Stimulated activated CD8-positive, alpha-beta memory T cell treated with anti-CD3 and anti-CD28 coated beads, Interleukin-12 subunit alpha, Interleukin-12 subunit beta, amount 100 ng/mL, for 24 hours (primary cell): ENCODE measurements around the gene ANKRD40.

Experiments used
- DNase-seq: peaks from one replicate; pipeline ENCODE4 v3.0.0-alpha.2; 2020; ENCODE audit errors: extremely low read depth

ANKRD40 gene

DNA sequence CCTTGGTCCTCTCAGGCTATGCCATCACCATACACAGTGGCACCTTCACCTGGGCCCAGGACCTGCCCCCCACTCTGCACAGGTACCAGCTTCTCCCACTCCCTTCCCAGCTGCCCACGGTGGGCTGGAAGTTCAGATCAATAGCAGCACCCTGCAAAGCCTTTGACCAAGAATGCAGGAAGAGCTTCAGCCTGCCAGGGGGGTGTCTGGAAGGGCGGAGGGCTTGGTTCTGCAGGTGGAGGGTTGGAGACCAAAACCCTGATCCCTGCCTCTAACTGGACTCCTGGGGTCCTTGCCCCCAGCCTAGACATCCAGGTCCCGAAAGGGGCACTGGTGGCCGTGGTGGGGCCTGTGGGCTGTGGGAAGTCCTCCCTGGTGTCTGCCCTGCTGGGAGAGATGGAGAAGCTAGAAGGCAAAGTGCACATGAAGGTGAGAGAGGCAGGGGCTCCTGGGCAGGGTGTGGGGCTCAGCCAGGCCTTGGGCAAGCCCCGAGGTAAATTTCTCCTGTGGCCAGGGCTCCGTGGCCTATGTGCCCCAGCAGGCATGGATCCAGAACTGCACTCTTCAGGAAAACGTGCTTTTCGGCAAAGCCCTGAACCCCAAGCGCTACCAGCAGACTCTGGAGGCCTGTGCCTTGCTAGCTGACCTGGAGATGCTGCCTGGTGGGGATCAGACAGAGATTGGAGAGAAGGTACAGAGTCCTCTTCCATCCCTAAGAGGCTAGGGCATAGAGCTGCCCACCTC is 38.7 kb downstream of the ANKRD40 start:
- DNase-seq, result no peak

DNA sequence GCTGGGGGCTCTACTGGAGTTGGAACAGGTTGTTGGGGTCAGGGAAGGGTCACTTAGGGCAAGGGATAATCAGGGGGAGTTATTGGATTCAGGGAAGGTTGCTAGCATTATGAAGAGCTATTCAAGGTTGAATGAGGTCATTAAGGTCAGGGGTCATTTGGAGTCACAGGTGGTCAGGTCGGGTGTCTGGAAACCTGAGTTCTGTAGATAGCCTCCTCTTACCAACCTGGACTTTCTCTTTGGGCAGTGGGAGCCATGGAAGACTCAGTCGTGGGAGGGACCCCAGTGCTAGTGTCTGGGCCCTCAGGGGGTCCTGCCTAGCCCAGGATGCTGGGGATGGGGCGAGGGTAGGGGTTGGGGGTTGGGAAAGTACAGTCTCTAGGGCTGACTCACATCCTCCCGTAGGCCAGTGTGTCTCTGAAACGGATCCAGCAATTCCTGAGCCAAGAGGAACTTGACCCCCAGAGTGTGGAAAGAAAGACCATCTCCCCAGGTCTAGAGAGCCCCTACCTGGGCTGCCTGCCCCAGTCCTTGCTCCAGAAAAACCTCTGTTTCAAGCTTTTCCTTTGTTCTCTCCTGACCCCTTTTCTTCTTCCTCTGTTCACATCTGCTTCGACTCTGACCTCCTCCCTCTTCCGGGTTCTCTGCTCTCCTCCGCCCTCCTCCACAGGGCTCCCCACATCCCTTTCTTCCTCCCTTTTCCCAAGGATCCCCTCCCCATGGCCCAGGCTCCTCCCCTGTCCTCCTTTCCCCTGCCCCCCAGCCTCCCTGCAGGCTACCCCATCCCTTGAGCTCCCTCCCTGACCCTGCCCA is 39.5 kb downstream of the ANKRD40 start:
- no peak for DNase-seq

DNA sequence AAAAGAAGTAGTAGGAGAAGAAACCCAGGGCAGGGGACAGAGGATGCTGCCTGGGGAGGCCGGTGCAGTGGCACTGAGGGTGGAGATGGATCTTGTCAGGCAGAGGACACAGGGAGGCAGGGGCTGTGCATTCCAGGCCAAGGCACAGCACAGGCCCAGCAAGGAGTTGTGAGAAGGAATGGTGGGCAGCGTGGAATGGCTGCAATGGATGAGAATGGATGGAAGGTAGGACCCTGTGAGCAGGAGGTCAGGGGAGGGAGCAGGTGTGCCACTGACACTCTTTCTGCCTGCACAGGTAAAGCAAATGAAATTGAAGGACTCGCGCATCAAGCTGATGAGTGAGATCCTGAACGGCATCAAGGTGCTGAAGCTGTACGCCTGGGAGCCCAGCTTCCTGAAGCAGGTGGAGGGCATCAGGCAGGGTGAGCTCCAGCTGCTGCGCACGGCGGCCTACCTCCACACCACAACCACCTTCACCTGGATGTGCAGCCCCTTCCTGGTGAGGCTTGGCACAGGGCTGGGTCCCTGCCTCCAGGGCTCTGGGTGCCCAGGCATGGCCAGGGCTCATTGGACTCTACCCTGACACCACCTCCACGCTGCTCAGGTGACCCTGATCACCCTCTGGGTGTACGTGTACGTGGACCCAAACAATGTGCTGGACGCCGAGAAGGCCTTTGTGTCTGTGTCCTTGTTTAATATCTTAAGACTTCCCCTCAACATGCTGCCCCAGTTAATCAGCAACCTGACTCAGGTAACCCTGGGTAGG is 40.3 kb downstream of the ANKRD40 start:
- DNase-seq, result no peak

DNA sequence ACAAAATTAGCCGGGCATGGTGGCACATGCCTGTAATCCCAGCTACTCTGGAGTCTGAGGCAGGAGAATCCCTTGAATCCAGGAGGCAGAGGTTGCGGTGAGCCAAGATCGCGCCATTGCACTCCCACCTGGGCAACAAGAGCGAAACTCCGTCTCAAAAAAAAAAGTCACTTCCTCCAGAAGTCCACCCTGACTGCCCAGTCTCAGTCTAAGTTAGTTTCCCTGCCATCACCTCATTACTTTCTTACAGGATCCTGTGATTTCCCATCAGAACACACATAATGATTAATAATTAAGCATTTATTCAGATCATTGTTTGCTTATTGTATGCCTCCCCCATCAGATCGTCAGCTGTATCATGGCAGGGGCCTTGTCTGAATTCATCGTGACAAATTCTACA is 41.4 kb downstream of the ANKRD40 start:
- no peak for DNase-seq

DNA sequence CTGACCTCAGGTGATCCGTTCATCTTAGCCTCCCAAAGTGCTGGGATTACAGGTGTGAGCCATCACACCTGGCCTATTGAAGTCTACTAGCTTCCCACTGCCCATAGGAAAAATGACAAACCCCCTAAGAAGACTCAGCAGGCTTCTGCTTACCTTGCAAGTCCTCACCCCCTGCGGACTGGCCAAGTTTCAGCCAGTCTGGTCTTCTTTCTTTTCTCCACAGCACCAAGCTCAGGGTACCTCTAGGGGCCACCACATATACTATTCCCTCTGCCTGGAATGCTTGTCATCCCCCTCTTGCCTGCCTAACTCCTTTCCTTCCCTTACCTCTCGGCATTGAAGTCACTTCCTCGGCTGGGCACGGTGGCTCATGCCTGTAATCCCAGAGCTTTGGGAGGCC is 41.9 kb downstream of the ANKRD40 start:
- DNase-seq, result no peak

DNA sequence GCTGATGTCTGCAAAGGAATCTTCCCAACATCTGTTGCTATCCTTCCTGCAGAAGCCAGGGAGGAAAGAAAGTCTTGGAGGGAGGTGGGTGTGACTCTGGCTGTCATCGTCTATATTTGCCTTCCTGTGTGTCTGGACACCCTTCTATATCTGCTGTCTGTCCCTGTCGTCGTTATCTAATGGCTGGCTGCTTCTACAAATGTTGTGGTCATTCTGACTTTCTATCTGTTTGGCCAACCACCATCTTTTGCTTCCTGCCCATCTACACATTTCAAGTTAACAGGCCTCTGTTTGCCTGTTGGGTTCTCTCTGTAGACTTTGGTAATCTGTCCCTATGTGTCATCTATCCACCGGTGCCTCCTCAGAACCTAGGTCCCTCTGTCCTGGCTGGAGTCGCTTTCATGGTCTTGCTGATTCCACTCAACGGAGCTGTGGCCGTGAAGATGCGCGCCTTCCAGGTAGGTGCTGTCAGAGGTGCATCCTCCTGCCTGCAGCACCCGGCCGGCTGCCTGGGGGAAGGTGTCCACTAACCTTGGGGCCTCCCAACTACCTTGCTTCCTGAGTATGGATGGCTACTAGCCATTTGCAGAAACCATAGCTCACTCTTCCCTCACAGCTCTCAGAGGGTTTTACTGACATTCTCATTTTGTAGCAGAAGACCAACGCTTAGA is 42.8 kb downstream of the ANKRD40 start:
- DNase-seq, result no peak

DNA sequence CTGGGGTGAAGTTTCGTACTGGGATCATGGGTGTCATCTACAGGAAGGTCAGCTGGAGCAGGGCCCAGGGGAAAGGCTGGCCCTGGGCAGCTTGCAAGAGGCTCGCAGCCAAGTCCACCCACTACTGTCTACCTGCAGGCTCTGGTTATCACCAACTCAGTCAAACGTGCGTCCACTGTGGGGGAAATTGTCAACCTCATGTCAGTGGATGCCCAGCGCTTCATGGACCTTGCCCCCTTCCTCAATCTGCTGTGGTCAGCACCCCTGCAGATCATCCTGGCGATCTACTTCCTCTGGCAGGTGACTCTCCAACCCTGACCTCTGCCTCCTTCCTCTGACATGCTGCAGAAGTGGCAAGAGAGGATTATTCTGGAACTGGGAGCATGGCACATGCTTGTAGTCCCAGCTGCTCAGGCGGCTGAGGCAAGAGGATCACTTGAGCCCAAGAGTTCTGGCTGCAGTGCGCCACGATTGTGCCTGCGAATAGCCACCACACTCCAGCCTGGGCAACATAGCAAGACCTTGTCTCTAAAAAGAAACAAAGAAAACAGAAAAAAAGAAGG is 43.8 kb downstream of the ANKRD40 start:
- DNase-seq, result no peak

DNA sequence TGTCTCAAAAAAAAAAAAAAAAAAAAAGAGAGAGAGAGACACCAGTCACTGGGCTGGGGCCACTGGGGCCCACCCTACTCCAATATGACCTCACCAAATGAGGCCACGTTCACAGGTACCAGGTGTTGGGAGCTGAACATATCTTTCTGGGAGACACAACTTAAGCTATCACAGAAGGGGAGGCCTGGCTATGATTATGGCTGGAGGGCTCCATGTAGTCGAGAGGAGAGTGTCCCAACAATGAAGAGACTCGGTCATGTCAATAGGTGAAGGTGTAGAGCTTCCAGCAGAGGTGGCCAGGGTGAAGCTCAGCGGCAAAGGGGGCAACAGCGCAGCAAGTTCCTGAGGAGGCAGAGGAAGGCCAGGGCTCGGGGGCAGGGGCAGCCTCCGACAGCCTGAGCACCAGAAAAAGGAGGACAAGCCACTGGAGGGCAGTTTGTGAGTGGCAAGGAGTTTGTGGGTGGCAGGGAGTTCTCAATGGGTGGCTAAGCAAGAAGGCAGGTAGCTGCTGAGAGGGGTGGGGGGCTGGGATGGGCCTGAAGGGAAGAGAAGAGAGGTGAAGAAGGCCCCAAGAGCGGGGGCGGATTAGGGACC is 45.0 kb downstream of the ANKRD40 start:
- DNase-seq, result no peak

DNA sequence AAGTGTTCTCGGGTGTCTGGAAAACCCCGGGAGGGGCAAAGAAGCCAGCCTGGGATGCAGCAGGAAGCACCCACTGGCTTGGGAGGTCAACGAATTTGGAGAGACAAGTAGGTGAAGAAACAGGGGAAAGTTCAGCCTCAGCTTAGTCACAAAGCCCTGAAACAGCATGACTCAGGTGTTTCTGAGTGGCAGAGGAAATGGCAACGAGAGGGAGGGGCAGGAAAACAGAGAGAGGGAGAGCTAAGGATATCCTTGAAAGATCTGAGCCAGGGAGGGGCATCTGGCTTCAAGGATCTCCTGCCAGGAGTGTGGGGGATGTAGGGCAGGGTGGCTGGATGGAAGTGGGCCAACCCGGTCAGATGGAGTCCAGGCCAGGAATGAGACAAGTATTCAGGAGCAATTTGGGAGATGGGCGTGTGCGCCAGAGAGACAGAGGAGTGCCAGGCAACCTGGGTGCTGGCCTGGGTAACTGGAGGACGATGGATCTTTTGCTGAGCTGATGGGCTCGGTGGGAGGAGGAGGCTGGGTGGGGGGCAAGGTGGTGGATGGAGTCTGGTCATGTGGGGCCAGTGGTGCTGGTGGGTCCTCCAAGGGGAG is 45.8 kb downstream of the ANKRD40 start:
- DNase-seq, result no peak

DNA sequence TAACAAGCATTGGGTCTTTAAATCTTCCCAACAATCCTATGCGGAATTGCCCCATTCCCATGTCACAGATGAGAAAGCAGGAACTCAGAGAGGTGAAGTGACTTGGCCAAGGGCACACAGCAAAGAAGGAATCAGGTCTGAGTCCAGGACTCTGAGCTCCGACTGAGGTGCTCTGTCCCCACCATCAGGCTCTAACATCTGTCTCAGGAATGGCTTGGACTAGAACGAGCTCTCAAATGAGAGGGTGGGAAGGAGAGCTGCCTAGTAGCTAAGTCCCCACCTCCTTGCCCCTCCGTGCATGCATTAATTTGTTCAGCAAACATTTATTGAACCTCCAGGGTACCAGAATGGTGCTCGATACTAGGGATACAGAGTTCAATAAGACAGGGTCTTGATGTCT is 46.4 kb downstream of the ANKRD40 start:
- no peak for DNase-seq

DNA sequence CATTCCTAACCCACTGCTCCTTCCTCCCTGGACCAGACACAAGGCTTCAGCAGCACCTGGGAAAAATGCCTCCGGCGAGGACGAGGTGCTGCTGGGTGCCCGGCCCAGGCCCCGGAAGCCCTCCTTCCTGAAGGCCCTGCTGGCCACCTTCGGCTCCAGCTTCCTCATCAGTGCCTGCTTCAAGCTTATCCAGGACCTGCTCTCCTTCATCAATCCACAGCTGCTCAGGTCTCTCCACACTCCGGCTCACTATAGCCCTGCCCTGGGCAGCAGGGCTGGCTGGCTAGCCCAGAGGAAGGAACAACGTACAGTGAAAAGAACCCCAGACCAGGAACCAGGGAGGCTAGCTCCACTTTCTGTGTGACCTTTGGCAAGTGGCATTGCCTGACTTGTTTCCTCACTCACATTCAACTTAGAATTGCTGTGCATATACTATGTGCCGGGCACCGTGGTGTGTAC is 46.8 kb downstream of the ANKRD40 start:
- no peak for DNase-seq

DNA sequence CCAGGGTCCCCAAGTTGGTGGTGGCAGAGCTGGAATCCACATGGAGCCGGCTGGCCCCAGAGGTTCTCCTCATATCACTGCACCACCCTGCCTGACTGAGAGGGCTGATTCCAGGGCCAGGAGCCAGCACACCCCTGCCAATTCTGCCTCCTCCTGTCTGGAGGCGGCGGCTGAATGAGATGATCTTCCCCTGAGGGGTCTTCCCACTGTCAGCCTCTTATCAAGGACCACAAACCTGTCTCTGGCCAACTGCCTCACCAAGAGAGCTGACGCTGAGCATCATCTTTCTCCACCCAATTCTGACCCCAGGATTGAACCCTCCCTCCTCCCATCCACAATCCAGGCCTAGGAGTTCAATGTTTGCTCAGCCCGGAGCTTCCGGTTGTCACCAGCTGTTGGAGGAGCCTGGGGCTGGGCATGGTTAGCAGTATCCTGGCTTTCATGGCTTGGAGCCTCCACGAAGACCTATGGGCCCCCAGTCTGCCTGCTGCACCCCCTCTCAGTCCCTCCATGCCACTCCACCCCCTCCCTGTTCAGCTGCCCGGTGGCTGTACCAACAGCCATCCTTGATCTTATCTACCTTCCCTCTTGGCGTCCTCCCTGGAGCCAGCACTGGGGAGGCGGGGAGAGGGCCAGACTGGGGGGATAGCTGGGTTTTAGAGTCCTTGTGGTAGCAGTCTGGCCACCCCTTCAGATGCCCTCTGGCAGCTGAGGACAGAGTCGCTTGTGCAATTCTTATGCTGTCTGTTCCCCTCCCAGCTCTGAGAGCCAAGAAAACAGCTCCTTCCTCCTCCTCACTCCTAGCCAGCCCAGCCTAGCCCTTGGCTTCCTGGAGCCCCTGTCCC is 47.5 kb downstream of the ANKRD40 start:
- DNase-seq, result no peak

DNA sequence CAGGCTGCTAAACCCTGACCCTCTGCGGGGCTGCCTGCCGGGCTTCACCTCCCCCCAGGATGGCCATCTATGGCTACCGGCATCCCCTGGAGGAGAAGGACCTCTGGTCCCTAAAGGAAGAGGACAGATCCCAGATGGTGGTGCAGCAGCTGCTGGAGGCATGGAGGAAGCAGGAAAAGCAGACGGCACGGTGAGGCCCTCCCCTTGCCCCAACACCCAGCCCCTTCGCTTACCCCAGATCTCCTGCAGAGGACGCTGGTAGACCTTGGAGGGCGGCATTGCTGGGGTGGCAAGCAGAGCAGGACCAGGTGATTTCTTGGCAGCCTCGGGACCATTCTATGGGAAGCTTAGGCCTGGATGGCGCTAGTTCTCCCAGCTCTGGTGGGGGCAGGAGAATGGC is 48.5 kb downstream of the ANKRD40 start:
- no peak for DNase-seq

DNA sequence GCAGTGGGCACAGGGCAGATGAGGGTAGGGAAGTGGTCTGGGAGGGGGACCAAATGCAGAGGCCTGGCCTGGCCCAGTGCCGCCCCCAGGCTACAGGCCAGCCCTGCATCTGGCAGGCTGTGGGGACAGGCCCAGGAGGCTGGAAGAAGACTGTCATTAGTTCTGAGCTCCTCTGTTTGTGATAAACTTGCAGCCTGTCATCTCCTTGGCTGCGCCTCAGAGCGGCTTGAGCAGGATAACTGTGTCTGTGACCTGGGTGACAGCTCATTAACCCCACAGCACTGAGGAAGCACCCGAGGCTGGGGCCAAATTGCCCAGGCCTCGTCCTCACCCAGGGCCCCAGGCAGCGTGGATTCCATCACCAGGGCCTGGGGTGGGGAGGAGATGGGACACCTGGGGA is 49.1 kb downstream of the ANKRD40 start:
- DNase-seq, result no peak

DNA sequence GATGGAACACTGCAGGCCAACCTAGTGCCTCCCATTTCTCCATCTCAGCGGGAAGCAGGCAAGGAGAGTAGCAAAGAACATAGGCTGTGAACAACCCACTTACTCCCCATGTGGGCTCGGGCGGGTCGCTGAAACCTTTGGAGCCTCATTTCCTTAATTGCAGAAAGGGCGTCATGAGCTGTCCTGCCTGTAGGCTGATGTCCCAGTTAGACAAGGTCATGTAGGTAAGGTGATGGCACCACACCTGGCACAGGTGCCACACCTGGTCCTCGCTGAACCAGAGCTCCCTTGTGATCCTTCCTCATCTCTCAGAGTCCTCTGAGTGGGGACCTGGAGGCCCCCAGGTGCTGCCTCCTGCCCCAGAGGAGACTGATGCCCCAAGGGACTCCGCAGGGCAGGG is 50.1 kb downstream of the ANKRD40 start:
- DNase-seq, result no peak

DNA sequence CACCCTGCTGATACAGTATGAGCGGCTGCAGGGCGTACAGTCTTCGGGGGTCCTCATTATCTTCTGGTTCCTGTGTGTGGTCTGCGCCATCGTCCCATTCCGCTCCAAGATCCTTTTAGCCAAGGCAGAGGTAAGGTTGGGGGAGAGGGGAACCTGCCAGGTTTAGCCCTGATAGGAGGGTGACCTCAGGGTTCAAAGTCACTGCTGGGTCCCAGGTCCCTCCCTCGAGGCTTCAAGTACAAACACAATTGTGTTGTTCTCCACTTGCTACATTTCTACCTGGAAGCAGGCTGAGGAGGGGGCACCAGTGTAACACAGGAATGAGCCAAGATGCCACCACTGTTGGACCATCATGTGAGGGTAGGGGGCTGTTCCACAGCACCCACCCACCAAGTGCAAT is 50.7 kb downstream of the ANKRD40 start:
- DNase-seq, result no peak

DNA sequence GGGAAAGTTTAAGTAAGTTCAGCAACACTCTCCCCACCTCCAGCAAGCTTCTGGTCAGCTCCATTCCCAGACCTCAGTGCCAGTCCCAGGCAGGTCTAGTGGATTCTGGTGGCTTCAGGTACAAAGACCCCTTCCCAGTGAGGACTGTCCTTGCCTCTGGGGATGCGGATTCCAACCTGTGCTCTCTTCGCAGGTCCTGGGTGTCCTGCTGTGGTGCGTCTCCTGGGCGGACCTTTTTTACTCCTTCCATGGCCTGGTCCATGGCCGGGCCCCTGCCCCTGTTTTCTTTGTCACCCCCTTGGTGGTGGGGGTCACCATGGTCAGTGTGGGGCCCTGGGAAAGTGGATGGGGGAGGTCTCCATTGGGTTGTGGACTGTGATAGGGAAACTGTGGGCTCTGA is 51.2 kb downstream of the ANKRD40 start:
- no peak for DNase-seq

DNA sequence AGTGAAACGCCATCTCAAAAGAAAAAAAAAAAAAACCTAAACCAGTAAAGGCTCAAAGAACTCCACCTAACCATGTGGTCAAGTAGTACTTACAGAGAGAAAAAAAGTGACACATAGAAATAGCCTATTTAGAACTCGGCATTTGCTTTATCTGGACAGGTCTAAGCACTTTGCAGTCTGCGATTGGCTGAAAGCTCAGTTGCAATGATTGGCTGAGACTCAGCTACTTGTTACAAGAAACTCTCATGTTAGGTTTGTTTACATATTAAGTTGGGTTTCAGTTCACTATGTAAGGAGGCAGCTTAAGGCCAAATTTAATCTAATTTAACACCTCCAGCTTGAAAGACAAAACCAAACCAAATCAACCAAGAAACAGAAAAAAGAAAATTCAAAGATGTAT is 54.0 kb downstream of the ANKRD40 start:
- DNase-seq, result no peak

DNA sequence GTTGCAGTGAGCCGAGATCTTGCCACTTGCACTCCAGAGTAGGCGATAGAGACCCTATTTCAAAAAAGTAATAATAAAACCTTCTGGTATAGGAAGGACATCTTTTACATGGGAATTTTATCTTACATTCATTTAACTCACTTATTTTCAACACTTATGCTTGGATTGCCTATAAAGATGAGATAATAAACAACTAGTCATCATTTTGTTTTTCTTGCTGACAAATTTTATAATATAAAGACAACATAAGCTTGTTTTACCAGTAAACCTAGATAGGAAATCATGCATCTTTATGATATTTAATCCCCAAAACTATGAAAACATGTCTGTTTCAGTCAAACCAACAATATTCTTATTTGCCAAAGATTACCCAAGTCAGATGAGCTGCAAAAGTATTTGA is 56.1 kb downstream of the ANKRD40 start:
- DNase-seq, result no peak
